Smooth muscle cell of the brain vasculature (primary cell): Measurements from ENCODE around the gene JAM3.
A peak's percentile ranks its signal among the peaks of the same experiment; 100 is the strongest.
"Not testable (repeated sequence)": the region's sequence is repeated elsewhere in the genome, so short reads cannot be mapped to it uniquely, and the experiment has no call there.

Experiments
- DNase-seq: peaks from one replicate; pipeline ENCODE4 v3.0.0-alpha.2; 2012; ENCODE audit warnings: low read depth, low spot score

Gene JAM3

DNA sequence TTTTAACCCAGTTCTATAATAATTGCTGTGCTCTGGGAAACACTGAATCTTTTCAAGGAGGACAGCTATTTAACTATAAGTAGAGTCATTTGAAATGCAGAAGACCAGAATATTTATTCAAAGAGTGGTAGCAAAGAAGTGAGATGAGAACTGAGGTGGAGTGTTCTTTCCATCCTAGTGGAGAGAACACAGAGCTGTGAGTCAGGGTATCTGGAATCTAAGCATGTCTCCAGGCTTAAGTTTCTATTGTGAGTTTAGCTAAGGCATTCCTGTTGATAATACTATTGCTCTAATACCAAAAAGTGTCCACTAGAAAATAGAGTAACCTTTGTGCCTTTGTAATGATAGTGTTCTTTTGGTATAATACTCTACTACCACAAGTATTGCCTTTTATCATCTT, 32.4 kb downstream of the JAM3 start:
- DNase-seq: no peak

DNA sequence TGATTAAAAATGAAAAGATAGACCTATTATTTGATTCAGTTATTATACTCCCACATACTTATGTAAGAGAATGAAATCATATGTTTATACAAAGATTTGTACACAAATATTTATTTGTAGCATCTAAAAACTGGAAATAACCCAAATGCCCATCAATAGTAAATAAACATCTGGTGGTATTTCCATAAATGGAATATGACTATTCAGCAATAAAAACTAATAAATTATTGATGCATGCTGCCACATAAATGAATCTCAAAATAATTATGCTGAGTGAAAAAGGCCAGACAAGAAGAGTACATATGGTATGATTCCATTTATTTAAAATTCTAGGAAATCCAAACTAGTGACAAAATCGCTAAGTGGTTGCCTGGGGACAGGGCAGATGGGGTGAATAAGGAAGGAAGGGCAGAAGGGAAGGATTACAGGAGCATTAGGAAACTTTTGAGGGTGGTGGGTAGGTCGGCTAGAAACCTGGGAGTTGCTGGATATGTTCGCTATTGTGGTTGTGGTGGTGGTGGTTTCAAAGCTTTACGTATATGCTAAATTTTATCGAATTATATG, 41.5 kb downstream of the JAM3 start:
- no peak for DNase-seq

DNA sequence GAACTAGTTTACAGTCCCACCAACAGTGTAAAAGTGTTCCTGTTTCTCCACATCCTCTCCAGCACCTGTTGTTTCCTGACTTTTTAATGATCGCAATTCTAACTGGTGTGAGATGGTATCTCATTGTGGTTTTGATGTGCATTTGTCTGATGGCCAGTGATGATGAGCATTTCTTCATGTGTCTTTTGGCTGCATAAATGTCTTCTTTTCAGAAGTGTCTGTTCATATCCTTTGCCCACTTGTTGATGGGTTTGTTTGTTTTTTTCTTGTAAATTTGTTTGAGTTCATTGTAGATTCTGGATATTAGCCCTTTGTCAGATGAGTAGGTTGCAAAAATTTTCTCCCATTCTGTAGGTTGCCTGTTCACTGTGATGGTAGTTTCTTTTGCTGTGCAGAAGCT, 44.9 kb downstream of the JAM3 start:
- DNase-seq: not testable (repeated sequence)

DNA sequence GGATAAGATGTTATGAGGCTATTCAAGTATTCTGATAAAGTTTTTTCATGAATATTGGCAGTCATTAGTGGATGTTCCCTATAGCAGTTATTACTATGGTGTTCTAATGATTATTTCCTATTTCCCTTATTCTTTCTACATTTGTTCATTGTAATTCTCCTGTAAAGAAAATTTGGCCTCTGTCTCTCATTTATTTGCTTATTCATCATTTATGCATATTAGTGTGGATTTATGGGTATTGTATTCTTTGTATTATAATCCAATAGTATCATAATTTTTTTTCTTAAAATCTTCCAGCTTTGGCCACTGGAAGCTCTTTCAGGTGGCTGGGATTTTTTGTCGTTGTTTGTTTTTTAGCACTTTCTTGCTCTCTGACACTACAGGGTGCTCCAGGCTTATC, 47.3 kb downstream of the JAM3 start:
- DNase-seq: no peak

DNA sequence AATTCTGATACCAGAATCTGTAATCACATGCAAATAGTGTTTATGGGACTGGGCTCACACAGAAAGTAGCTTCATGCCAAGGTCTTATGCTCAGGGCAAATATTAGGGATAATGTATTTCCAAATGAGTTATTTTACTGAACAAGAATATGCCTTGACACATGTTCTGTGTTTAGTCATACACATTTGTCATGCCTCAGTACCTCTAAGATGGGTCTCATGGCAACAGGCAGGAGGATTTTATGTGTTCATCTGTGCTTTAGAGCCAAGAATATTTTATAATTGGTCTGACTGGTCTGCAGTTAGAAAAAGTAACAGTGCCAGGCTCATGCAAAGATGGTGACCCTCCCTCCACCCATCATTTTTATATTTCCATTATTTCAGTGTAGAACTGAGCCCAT, 49.1 kb downstream of the JAM3 start:
- no peak for DNase-seq

DNA sequence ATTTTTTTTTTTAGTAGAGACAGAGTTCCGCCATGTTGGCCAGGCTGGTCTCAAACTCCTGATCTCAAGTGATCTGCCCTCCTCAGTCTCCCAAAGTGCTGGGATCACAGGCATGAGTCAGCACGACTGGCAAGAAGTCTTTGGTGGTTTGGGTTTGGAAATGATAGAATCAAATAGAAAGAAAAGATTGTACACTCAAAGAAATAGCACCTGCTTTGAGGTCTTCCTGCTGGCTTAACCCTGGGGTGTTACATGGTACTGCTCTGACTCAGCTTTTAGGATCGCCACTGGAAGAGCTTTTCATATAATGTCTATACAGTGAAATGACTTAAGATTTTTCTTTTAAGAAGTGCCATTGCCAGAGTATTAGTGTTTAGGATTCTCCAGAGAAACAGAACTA, 50.2 kb downstream of the JAM3 start:
- no peak for DNase-seq

DNA sequence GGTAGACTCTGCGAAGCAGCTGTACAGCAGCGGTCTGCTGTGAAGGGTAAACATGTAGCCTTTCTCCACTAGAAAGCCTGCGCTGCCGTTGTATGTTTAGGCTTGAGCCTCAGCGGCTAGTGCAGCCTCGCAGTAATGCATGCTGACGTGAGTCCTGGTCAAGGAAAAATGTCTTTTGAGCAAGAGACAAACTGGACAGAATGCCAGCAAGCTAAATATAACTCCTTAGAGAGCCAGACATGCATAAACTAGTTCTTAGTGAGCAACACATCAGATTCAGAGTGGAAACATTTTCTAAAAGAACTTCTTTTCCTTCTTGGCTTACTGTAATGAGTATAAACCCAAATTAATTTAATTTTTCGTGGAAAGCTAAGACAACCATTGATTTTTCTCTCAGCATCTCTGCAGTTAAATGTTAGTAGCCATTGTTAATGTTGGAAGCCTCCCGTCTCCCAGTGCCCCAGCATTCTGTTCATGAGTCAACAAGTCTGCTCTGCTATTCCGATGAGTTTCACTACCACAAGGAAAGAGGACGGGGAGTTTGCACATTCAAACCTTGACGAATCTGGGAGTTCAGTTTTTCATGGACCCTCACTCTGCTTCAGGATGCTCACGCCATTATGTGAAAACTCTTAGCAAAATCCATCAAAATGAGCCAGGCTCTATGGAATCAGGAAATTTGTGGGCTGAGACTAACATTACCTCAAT, 51.4 kb downstream of the JAM3 start:
- no peak for DNase-seq

DNA sequence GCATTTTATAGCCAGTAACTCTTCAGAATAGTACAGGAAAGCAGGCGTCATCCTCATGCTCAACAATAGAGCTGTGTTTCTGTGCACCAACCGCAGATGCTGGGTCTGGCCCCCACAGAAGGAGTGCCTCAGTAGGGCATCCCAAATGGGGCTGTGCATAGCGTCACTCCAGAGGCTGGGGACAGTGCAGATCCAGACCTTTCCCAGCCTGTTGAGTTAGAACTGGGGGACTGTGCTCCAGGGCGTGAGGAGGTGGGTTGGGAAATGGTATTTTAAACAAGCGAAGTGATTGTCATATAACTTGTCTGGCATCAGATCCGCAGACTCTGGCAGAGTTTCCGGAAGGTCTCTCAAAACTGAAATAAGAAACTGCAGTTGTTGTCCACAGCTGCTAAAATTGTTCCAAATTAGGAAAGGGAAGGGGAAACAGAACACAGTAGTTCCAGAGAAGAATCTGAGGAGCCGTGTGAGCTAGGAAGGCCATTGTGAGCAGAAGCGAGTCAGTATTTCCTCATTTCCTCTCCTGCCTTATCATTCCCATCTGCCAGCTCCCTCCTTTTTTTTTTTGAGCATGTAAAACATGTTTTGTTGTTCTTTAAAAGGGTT, 52.2 kb downstream of the JAM3 start:
- no peak for DNase-seq

DNA sequence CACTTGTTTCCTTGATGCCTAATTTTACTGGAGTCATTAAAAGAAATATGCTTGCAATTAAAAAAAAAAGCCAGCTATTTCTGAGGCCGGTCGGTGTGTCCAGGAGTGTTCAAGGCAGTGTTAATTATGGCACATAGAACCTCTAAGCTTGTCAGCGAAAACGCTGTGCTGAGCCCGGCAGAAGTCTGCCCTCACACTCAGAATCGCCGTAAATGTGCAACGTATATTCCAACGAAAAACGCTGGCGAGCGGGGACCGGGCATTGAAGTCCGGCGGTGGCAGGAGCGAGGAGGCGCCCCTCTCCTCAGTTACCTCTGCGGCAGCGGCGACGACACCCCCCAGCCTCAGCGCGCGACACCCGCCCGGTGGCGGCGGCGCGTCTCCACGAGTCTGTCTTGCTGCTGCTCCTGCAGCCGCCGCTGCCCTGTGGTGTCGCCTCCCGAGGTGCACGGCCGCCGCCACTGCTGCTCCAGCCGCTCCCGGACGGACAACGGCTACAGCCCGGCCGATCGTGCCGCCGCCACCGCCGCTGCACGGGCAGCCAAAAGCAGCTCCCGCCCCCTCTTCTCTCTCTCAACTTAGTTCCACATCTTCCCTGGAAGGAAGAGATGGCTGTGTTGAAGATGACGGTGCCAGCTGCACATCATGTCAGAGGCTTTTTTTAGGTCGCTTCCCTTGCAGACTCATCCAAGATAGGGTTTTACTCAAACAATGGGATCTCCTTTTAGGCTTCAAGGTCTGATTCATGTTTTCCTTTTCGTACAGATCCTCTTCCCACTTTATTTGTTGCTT, 56.0 kb downstream of the JAM3 start:
- no peak for DNase-seq

DNA sequence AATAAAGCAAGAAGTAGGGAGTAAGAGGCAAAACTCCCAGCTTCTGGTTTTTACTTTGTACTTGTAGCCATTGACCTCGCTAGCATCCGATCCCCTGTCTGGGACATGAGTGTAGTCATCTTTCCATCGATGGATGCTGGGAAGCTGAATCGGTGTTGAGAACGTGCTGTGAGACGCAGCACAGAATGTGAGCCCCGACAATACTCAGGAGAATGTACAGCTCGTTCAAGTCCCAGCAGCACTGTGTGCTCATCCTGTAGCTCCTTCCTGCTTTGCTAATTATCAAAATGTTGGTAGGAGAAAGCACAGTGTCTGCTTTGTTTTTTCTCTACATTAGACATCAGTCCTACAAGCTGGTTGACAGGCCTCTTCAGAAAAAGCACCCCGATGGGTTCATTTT, 56.6 kb downstream of the JAM3 start:
- no peak for DNase-seq

DNA sequence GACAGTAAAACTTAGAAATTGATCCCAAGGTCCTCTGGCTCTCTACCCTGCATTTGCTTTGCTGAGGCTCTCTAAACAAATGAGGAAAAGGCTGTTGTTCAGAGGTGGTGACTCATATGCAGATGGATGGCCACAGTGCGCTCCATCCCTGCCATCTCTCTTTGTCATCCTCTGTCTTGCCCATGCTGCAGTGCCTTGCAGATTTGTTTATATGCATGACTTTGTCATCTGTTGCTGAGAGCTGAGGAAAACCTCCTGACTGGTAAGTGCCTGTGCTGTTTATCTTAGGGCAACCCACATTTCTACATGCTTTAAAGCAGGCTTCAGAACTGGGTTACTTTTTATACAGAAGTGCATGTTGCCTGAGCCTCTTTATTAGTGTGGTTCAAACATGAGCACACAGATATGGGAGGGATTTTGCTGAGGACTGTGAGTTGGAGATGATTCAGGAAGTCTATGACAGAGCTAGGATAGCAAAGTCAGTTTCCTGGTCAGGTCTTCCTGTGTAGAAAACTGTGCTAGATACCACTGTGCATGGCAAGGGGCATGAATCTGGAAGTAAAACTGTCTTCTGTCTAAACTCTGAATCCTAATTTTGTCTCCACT, 57.4 kb downstream of the JAM3 start:
- DNase-seq: no peak

DNA sequence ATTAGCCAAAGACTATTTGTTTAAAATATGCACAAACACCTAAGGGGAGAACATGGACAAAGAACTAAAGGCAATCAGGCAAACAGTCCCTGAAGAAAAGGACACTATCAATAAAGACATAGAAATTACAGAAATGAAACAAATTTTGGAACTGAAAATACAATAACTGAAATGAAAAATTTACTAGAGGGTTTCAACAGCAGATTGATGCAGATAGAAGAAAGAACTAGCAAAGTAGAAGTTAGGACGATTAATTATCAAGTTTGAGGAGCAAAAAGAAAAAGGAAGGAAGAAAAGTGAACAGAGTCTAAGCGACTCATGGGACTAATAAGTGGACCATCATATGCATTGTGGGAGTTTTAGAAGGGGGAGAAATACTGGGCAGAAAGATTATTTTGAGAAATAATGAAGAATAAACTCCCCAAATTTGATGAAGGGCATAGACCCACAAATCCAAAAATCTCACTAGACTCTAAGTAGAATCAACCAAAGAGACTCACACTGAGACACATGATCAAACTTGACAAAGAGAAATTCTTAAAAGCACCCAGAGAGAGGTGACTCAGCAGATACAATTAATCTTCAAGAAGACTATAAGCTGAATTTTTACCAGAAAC, 62.9 kb downstream of the JAM3 start:
- no peak for DNase-seq

DNA sequence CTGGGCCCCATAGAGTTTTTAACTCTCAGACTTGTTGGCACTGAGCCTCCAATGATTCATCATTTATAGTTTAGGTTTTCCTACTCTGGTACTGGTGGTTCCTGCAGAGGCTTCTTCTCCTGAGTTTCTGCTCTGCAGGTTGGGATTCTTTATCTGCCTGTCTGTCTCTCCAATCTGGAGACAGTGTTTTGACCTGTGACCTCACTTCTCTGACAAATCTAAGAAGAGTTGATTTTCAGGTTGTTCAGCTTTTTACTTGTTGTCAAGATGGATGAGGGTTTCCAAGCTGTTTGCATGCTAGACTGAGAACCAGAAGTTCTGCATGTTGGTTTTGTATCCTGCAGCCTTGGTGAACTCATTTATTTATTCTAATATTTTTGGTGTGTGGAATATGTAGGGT, 63.9 kb downstream of the JAM3 start:
- no peak for DNase-seq

DNA sequence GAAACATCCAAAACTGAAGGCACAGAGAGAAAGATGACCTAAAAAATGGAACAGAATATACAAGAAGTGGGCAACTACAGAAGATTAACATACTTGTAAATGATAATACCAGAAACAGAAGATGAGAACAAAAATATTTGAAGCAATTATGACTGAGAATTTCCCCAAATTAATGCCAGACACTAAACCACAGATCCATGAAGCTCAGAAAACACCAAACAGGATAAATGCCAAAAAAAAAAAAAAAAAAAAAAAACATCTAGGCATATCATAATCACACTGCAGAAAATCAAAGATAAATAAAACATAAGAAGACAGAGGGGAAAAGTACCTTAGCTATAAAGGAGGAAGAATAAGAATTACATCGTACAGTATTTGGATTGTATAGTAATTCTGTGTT, 65.3 kb downstream of the JAM3 start:
- DNase-seq: no peak

DNA sequence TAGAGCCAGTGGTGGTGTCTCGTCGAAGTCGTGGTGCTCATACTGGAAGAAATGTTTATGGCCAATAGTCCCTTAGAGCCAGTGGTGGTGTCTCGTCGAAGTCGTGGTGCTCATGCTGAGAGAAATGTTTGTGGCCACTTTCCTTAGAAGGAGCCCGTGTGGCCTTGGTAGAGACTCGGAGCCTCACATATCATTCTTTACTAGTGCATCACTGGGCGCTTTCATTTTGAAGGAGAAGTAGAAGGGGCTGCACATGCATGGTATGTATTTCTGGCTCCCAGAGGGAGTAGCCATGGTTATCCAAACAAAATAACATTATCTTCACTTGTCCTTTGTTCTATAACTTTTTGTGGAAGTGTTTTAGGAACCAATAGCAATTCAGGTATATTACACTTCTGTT, 69.5 kb downstream of the JAM3 start:
- no peak for DNase-seq

DNA sequence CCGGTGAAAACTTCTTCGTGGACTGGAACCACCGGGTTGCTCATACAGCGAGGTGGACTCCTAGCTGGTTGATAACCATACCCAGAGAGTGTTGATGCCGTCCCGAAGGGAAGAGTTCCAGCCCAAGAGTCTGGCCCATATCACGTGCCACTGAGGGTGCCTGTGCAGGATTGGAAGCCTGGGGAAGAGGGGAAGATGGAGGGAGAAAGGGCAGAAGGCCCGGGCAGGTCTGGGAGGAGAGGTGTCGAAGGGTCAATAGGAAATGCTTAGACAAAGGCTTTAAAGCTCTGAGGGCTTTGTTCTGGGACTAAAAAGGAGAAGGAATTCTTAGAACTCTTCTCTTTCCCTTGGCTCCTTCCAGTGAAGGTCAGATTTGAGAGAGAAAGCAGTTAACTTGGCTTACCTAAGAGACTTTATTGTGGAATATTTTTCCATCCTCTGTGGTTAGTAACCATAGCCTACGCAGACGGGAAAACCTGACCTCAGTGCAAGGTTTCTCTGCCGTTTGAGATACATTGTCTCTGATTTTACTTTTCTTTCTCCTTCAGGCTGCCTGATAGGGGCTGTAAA, 70.5 kb downstream of the JAM3 start:
- no peak for DNase-seq

DNA sequence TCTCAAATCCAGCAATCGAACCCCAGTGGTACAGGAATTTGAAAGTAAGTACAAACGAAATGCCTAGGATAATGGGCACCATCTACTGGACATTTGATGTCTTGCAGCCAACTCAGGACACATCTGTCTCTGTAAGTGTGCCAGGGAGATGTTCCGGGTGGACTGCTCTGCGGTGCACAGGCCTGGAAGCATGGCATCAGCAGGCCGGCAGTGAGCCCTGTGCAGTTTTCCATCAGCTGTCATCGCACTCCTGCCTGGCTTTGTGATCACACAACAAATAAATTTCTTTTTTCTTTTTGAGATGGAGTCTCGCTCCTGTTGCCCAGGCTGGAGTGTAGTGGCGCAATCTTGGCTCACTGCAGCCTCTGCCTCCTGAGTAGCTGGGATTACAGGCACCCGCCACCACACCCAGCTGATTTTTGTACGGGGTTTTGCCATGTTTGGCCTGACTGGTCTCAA, 71.0 kb downstream of the JAM3 start:
- DNase-seq: peak; percentile 65

DNA sequence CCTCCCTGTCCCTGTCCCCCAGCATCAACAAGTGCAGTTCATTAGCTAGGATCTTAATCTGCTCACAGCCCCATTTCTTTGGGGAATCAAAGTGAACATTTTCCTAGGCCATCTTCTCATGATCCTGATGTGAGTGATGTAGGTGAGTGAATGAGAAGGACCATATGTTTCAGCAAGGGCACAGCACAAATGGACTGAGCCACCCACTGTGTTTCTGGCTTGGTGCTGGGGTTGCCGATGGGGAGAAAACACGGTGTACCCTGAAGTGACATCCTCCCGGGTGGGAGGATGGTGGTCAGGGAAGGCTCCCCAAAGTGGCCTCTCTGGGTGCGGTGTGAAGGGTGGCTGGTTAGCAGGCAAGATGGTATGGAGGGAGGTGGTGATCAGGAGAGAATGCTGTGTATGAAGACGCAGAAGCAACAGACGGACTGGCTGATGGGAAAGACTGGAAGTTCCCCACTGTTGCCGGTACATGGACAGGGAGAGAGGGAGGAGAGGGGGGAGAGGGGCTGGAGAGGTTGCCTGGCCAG, 72.2 kb downstream of the JAM3 start:
- no peak for DNase-seq

DNA sequence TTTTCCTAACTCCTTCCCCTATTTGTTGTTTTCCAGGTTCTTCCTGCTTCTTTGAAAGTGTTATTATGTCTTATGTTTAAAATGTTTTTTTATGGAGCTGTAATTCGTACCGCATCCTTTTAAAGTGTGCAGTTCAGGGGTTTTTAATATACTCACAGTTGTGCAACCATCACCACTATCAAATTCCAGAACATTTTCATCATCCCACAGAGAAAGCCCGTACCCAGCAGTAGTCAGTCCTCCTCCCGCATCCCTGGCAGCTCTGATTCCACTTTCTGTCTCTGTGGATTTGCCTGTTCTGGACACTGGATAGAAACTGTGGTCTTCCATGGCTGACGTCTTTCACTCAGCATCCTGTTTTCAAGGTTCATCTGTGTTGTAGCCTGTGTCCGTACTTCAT, 73.7 kb downstream of the JAM3 start:
- DNase-seq: no peak

DNA sequence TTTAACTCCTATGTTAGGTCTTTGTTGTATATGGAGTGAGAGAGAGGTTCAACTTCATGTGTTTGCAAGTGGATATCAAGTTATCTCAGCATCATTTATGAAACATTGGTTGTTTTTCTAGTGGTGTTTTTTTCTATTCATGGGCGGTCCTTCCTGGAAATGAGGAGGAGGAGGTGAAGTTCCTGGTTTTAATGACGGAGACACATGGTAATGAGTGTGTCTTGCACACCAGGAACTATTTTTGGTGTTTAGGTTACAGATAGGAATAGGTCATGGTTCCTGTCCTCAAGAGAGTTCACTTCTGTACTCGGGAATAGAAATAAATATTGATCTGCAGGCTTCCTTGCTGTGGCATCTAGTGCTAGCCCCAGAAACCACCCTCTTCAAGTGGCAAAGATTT, 74.9 kb downstream of the JAM3 start:
- DNase-seq: no peak

DNA sequence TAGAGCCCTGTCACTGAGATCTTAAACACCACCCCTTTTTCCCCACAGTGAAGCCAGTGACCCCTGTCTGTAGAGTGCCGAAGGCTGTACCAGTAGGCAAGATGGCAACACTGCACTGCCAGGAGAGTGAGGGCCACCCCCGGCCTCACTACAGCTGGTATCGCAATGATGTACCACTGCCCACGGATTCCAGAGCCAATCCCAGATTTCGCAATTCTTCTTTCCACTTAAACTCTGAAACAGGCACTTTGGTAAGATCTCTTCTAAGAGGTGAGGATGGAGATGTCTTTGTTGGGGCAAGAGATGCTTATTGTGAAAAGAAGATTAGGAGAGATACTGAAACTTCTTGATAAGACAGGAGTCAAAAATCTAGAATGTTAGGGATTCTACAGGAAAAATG, 75.9 kb downstream of the JAM3 start:
- DNase-seq: no peak
